Suppressor macrophage treated with lipopolysaccharide for 1 hour (primary cell): ENCODE data around the gene KLF3.

Experiments
- DNase-seq, 3 donors: peaks; one replicate each; pipeline ENCODE4 v3.0.0-alpha.2; 2020 to 2022

KLF3 gene

GRCh38 chr4:38747629-38748028 is 83.6 kb downstream of the KLF3 start:
- DNase-seq, result no peak

DNA sequence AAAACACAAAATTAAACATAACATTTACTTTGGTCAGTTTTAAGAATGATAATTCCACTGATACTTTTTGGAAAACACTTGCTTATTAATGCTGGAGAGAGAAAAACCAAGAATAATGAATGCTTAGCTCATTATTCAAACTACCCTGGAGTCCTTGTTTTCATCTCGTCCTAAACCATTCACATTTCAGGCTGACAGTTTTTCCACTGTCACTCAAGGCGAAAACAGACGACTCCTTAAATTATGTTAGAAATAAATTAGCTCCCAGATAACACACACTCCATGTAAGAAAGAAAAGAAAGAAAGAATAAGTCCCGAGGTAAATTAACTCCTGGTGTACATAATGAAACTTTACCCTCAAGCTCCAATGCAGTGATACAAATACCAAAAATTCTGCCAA is 85.3 kb downstream of the KLF3 start:
- DNase-seq, result no peak
